Upper lobe of left lung (tissue), 6 donors: ENCODE measurements around the gene RIPK3. TPM values are rescaled to one million over a fixed set of nuclear protein-coding genes. Genes with fewer than 3 reads are reported as not detected.
A peak's percentile ranks its signal among the peaks of the same experiment; 100 is the strongest.

ENCODE experiments used
- ATAC-seq, 2 donors: fragments of 200-7000 bp; cut with Tn5 transposase; one replicate each; pipeline ENCODE4 v1.9.1; 2022; ENCODE audit warnings: mild to moderate bottlenecking in 2 of 2, moderate library complexity in 2 of 2; ENCODE audit not compliant: low FRiP score in 2 of 2
- DNase-seq, 2 donors: peaks; one replicate each; pipeline ENCODE4 v3.0.0-alpha.2; 2019 to 2020
- H3K27ac ChIP-seq, 4 donors: fragments of 200-600 bp; sonication (generic); one replicate each; pipeline ENCODE4 v1.5.1; 2016 to 2019
- H3K27me3 ChIP-seq, 4 donors: fragments of 200-600 bp; sonication (generic); one replicate each; pipeline ENCODE4 v1.5.1; 2017 to 2019
- H3K36me3 ChIP-seq, 4 donors: fragments of 200-600 bp; sonication (generic); one replicate each; pipeline ENCODE4 v1.5.1; 2016 to 2019
- H3K4me1 ChIP-seq, 4 donors: fragments of 200-600 bp; sonication (generic); one replicate each; pipeline ENCODE4 v1.5.1; 2018 to 2019
- H3K4me3 ChIP-seq, 4 donors: fragments of 200-600 bp; sonication (generic); one replicate each; pipeline ENCODE4 v1.5.1; 2017 to 2019; ENCODE audit warnings: mild to moderate bottlenecking in 2 of 4, moderate library complexity in 1 of 4
- H3K9me3 ChIP-seq, 4 donors: fragments of 200-600 bp; sonication (generic); one replicate each; pipeline ENCODE4 v1.5.1; 2018 to 2019
- CTCF ChIP-seq, 6 experiments: fragments of 450-650 bp in 4 of 6; fragments of 200-600 bp in 2 of 6; sonication (generic) in 2 of 6; IDR thresholded peaks; one replicate each; pipeline ENCODE4 v1.5.1; 2016 to 2019; ENCODE audit warnings: antibody characterized with exemption in 6 of 6
- EP300 ChIP-seq, 4 donors: sonication (generic); formaldehyde crosslinking; IDR thresholded peaks; one replicate each; pipeline ENCODE4 v1.5.1; 2017; ENCODE audit warnings: antibody characterized with exemption in 4 of 4, control low read depth in 2 of 4
- POLR2A ChIP-seq, 4 donors: fragments of 450-650 bp; IDR thresholded peaks; one replicate each; pipeline ENCODE4 v1.5.1; 2016 to 2017; ENCODE audit warnings: antibody characterized with exemption in 4 of 4, mild to moderate bottlenecking in 2 of 4
- POLR2AphosphoS5 ChIP-seq, 2 donors: sonication (generic); formaldehyde crosslinking; IDR thresholded peaks; one replicate each; pipeline ENCODE4 v1.5.1; 2017; ENCODE audit warnings: antibody characterized with exemption in 2 of 2
- WGBS, 2 donors: methylation state at CpG; one replicate each; pipeline ENCODE4 v1.1.5; 2017 to 2018; 5-methylcytosine and 5-hydroxymethylcytosine counted together
- total RNA-seq, 6 donors: library from RNA; depleted of rRNA in 4 of 6; stranded (reverse); fragments of >200 nt in 4 of 6; gene quantifications; one replicate each; pipeline versions ENCODE4 v1.1.0 to v1.2.1, GENCODE V29; 2016 to 2021
- donor health status: DM: no; HTN: no; CAD: no; lungs with moderate emphysema.
- donor health status: DM: no; HTN: yes; CAD: no; lungs with severe emphysema.

The RIPK3 gene
- total RNA-seq, 6 donors from 2014 or later: 16.1 to 92.2 (median 29.1) TPM

- Histone ChIP-seq H3K4me1 (peaks cover 13 to 18% (median 16%) of the 10 kb centered on the region in 4 donors), H3K27ac (no peak overlapping the region), H3K36me3 (peaks cover 0 to 28% (median 8%) of the 10 kb centered on the region in 4 donors), H3K9me3 (no peaks in the 10 kb centered on the region), H3K27me3 (no peaks in the 10 kb centered on the region), H3K4me3 (no peak overlapping the region)
- DNase-seq (no peak), ATAC-seq (no peak)
- no peak for TF ChIP-seq POLR2A (IDR thresholded peaks at IDR 0.05)
- TF ChIP-seq POLR2AphosphoS5 (IDR thresholded peaks at IDR 0.05): no peak
- TF ChIP-seq EP300 (IDR thresholded peaks at IDR 0.05): no peak
- TF ChIP-seq CTCF (IDR thresholded peaks at IDR 0.05): no peak
- 89 to 90% methylated on average over 14 of the region's 14 CpGs for WGBS, 2 donors
Measured at GRCh38 chr14:24321212-24321975, 18.4 kb downstream of the RIPK3 start.

- 94 to 95% methylated on average over 3 of the region's 3 CpGs for WGBS, 2 donors
- H3K4me3 ChIP-seq: no peak overlapping the region
- H3K27me3 ChIP-seq: no peaks in the 10 kb centered on the region
- no peak for ATAC-seq
- peak overlapping the region in 3 of 4 donors; percentile 79 to 93 (median 89) for H3K27ac ChIP-seq
- H3K4me1 ChIP-seq: peaks cover 47 to 58% (median 54%) of the 10 kb centered on the region in 4 donors
- no peaks in the 10 kb centered on the region for H3K9me3 ChIP-seq
- no peak for DNase-seq
- H3K36me3 ChIP-seq: peaks cover 0 to 15% (median 3%) of the 10 kb centered on the region in 4 donors
- TF ChIP-seq POLR2AphosphoS5 (IDR thresholded peaks at IDR 0.05) (peak in 1 of 2 donors; percentile 26), EP300 (IDR thresholded peaks at IDR 0.05) (no peak)
Measured at GRCh38 chr14:24317141-24317928, 22.5 kb downstream of the RIPK3 start.

GRCh38 chr14:24316597-24316950, 23.2 kb downstream of the RIPK3 start:
- Histone ChIP-seq H3K36me3 (peaks cover 0 to 11% (median 3%) of the 10 kb centered on the region in 4 donors), H3K4me3 (peak overlapping the region in 1 of 4 donors; percentile 25), H3K4me1 (peaks cover 54 to 66% (median 62%) of the 10 kb centered on the region in 4 donors), H3K27ac (peak overlapping the region; percentile 79 to 93 (median 91)), H3K9me3 (no peaks in the 10 kb centered on the region), H3K27me3 (no peaks in the 10 kb centered on the region)
- TF ChIP-seq EP300 (IDR thresholded peaks at IDR 0.05) (no peak), CTCF (IDR thresholded peaks at IDR 0.05) (no peak), POLR2A (IDR thresholded peaks at IDR 0.05) (no peak), POLR2AphosphoS5 (IDR thresholded peaks at IDR 0.05) (no peak)
- WGBS, 2 donors: 57 to 81% methylated on average over 9 to 18 of the region's 18 CpGs
- DNase-seq (no peak), ATAC-seq (no peak)

- TF ChIP-seq EP300 (IDR thresholded peaks at IDR 0.05): peak in 1 of 4 donors; percentile 15
- peak; percentile 51 to 70 for TF ChIP-seq POLR2AphosphoS5 (IDR thresholded peaks at IDR 0.05)
- peak; percentile 20 to 81 (median 44) for TF ChIP-seq CTCF (IDR thresholded peaks at IDR 0.05)
- TF ChIP-seq POLR2A (IDR thresholded peaks at IDR 0.05): peak in 1 of 4 donors; percentile 5
- Histone ChIP-seq H3K27me3 (no peaks in the 10 kb centered on the region), H3K4me3 (peak overlapping the region in 2 of 4 donors; percentile 19 to 25)
Measured at GRCh38 chr14:24315807-24316596, 23.8 kb downstream of the RIPK3 start.

More at GRCh38 chr14:24315807-24316596, 23.8 kb downstream of the RIPK3 start:
- Histone ChIP-seq H3K27ac (peak overlapping the region; percentile 79 to 93 (median 91)), H3K4me1 (peaks cover 60 to 71% (median 66%) of the 10 kb centered on the region in 4 donors), H3K36me3 (peaks cover 0 to 11% (median 3%) of the 10 kb centered on the region in 4 donors), H3K9me3 (no peaks in the 10 kb centered on the region)
- DNase-seq (peak; percentile 55 to 90), ATAC-seq (peak; percentile 25 to 32)
- WGBS, 2 donors: 52 to 55% methylated on average over 26 to 55 of the region's 70 CpGs
